Skeletal muscle cell (primary cell): Measurements from ENCODE around the gene SPNS1.
A peak's percentile ranks its signal among the peaks of the same experiment; 100 is the strongest.
"Not testable (repeated sequence)": the region's sequence is repeated elsewhere in the genome, so short reads cannot be mapped to it uniquely, and the experiment has no call there.

ENCODE experiments used
- DNase-seq: peaks from one replicate; pipeline ENCODE4 v3.0.0-alpha.2; 2010; ENCODE audit warnings: low read depth
- H3K4me3 ChIP-seq: 2 replicates; pipeline ENCODE4 v1.5.1; 2011; ENCODE audit warnings: low read depth, mild to moderate bottlenecking, control low read depth, low read length, moderate library complexity

Gene SPNS1

DNA sequence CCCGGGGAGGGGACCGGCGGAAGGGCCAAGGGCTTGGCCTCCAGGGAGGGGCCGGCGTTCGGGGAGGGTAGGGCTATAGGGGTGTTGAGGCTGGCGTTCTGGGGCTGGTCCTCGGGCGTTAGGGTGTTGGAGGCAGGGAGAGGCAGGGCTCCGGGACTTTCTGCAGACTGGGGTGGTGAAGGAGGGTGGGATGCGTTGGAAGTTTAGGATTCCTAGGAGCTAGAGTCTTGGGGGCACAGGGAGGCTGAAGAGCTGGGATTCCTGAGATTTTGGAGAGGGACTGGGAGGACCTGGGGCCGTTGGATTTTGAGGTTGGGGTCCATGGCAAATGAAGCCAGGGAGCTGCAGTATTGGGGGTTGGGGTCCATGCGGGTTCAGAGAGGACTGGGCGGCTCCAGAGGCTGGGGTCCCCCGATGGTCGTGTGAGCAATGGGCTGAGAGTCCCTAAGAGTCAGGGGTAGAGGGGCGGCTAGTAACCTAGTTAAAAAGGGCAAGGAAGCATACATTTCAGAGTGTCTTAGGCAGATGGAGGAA is 23.1 kb upstream of the SPNS1 start:
- no peak for DNase-seq
- H3K4me3 ChIP-seq, result peak overlapping the region; percentile 91

DNA sequence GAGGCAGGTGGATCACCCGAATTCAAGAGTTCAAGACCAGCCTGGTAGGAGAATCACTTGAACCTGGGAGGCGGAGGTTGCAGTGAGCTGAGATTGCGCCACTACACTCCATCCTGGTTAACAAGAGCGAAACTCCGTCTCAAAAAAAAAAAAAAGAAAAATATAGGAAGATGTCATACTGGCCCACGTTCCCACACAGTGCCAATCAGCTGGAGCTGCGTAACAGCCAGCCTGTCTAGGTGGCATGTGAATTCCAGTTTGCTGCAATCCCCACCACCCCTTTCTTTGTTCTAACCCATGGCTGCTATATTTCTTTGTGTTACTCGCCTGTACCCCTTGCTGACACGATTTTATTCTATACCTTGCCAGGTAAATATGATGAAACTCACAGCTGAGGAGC is 16.4 kb upstream of the SPNS1 start:
- no peak overlapping the region for H3K4me3 ChIP-seq
- DNase-seq, result no peak

DNA sequence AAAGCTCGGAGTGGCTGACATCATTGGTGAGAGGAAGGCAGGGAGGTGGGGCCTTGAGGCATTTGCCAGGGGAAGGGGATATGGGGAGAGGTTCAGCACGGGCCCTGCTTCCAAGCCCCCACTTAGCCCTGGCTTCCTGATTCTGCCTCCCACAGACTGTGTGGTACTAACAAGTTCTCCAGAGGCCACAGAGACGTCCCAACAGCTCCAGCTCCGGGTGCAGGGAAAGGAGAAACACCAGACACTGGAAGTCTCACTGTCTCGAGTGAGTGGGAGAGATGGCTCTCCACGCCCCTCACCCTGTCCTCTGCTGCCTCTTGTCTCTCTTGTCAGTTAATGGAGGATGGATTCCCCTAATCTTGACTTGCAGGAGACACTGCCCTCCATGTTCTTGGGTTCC is 15.7 kb upstream of the SPNS1 start:
- DNase-seq, result no peak
- no peak overlapping the region for H3K4me3 ChIP-seq

DNA sequence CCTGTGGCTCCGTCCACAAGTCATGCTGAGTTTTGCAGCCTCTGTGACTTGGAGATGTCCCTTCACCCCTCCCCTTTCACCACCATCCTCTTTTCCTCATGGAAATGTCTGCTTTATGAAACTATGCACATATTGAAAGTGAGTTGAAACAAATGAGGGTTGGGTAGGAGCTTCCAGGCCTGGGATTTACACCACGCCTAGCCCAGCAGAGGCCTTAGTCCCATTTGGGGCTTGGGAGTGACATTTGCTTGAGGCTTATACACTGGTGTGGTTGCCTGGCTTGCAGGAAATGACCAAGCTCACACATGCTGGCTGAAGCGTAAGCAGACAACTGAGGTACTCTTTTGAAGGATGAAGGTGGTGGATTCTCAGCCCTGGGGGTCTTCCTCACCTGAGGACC is 10.5 kb upstream of the SPNS1 start:
- H3K4me3 ChIP-seq, result no peak overlapping the region
- DNase-seq, result no peak

DNA sequence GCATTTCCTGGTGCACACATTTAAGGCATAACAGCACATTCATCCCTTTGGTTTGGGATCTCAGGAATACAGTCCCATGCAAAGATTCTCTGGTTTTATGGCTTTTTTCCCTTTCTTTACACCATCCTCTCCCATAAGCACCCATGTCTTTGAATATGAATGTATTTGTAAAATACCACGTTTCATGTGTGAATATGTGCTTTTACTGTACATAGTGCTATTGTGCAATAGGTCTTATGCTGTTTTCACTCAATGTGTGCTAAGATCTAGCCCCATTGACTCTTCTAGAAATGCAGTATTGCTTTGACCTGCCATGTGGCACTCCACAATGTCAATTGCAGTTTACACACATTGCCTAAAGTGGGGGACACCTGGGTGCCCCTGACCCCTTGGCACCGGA is 10.1 kb upstream of the SPNS1 start:
- DNase-seq, result no peak
- no peak overlapping the region for H3K4me3 ChIP-seq

DNA sequence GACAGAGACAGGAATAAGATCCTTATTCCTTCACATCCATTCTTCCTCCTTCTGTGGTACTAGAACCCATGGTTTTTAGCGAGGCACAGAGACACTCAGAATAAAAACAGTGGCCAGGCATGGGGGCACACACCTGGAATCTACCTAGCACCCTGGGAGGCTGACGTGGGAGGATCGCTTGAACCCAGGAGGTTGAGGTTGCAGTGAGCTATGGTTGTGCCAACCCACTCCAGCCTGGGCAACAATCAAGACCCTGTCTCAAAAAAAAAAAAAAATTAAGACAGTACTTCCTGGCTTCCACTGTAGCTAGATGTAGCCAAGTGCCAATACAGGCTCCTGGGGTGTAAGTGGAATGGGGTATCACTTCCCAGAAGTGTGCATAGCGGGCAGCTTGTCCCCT is 7.4 kb upstream of the SPNS1 start:
- no peak for DNase-seq

DNA sequence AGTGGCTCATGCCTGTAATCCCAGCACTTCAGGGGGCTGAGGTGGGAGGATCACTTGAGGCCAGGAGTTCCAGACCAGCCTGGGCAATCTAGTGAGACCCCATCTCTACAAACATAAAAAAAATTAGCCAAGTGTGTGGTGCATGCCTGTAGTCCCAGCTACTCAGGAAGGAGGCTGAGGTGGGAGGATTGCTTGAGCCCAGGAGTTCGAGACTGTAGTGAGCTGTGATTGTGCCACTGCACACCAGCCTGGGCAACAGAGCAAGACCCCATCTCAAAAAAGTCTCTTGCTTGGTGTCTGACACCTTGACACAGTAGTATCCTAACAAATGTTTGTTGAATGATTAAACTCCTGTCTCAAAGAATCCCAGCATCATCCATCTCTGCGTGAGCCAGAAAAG is 4.9 kb upstream of the SPNS1 start:
- DNase-seq, H3K4me3 ChIP-seq: not testable (repeated sequence)

More for the DNA sequence above, 7.4 kb upstream of the SPNS1 start:
- H3K4me3 ChIP-seq, result no peak overlapping the region

DNA sequence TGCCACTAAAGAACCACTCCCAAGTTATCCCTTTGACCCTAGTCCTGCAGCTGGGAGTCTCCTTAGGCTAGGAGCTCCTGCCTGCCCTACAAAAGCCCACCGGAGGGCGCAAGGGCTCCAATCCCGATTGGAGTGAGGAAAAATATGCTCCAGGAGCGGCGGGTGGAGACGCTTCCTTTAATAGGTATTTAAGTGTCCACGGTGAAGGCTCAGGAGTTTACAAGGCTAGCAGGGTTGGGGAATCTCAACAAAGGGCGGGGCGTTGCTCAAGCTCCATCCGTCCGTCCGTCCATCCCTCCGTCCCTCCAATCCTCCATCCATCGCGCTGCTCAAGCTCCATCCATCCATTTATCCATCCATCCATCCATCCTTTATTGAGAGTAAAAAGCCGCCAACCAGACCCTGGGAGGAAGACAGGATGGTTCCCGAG is 556 bp upstream of the SPNS1 start:
- peak; percentile 23 for DNase-seq
- peak overlapping the region; percentile 97 for H3K4me3 ChIP-seq

DNA sequence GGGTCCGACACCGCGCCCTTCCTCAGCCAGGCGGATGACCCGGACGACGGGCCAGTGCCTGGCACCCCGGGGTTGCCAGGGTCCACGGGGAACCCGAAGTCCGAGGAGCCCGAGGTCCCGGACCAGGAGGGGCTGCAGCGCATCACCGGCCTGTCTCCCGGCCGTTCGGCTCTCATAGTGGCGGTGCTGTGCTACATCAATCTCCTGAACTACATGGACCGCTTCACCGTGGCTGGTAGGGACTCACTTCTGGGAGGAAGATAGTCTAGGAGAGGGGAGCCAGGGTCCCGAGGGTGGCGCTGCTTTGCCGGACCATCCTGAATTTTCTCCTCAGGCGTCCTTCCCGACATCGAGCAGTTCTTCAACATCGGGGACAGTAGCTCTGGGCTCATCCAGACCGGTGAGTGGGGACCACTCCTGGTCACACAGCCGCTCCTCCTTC is 601 bp downstream of the SPNS1 start:
- peak overlapping the region; percentile 97 for H3K4me3 ChIP-seq
- DNase-seq, result no peak

DNA sequence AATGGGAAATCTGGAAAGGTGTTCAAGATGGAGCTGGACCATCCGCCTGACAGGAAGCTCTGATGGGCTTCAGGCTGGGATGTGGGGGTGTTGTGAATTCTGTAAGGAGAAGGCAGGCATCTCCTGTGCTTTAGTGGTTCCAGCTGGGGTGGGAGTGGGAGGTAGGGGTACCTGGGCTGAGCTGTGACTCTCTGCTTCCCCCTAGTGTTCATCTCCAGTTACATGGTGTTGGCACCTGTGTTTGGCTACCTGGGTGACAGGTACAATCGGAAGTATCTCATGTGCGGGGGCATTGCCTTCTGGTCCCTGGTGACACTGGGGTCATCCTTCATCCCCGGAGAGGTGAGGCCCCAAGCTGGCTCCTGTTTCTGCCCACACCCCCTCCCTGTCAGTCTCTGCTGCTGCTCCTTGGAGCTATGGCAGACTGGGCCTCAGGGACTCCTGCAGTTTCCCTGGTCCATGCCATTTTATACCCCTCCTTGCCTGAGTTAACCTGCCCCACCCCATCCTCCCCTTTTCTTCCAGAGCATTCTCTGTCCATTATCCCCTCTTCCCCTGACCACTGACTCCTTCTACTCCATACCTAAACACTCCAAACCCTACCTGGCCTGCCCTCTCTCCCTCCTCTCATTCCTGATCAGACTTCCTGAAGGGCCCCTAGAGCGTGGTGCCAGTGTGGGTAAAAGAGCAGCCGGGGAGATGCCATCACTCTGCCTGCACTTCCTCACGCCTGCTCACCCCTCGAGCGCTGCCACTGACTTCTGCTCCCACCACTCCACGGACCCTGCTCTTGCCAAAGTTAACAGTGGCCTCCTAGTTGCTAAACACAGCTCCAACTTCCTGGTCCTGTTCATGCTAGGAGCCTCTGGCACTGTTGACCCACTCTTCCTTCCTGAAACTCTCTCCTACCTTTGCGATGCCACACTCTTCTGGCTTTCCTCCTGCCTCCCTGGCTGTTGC is 3.4 kb downstream of the SPNS1 start:
- no peak for DNase-seq

DNA sequence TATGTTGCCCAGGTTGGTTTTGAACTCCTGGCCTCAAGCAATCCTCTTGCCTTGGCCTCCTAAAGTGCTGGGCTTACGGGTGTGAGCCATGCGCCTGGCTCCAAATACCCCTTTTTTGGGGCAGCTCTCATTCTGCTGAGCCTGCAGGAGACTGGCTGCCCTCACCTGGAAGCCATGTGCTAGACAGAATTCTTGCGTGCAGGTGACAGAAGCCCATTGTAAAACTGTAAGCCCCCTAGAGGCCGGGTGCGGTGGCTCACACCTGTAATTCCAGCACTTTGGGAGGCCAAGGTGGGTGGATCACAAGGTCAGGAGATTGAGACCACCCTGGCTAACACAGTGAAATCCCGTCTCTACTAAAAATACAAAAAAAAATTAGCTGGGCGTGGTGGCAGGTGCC is 5.8 kb downstream of the SPNS1 start:
- H3K4me3 ChIP-seq, DNase-seq: not testable (repeated sequence)

More for the DNA sequence above, 3.4 kb downstream of the SPNS1 start:
- H3K4me3 ChIP-seq, result no peak overlapping the region

DNA sequence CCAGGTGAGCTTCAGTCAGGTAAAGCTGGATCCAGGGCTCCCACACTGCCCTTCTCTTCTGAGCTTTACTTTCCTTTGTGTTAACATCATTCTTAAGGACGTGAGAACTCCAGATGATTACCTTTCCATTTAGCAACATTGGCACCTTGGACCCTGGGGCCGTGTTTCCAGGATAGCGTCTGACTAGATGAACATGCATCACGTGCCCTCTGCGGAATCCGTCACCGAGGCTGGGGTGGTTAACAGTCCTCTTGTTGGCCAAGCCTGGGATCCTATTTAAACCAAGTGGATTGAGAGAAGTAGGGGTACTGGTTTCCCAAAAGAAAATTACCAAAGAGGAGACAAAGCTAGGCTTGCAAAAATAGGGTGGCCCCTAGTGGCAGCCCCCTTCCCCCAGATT is 6.4 kb downstream of the SPNS1 start:
- no peak for DNase-seq
- H3K4me3 ChIP-seq, result no peak overlapping the region

DNA sequence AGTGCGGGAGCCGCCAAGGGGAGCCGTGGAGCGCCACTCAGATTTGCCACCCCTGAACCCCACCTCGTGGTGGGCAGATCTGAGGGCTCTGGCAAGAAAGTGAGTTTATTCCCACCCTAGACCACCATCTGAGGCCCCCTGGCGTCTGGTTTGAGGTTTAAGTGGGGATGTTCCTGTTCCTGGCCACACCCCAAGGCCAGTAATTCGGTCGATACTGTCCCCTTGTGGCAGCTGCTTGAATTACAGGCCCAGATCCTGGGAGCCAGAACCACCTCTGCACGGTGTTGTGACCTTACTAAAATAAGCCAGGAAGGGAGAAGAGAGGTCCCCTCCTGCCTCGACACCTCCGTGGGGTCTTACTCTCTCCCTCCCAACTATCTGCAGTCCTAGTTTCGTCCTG is 6.9 kb downstream of the SPNS1 start:
- H3K4me3 ChIP-seq, result no peak overlapping the region
- DNase-seq, result no peak

DNA sequence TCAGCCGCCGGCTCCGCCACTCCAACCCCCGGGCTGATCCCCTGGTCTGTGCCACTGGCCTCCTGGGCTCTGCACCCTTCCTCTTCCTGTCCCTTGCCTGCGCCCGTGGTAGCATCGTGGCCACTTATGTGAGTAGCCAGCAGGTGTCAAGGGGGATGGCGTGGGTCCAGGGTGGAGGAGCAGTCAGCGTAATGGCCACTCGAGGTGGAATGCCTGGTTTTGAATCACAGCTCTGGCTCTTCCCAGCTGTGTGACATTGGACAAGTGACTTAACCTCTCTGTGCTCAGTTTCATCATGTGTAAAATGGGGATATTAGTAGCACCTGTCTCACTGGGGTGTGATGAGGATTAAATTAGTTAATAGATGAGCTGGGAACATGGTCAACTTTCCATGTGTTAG is 7.8 kb downstream of the SPNS1 start:
- no peak for DNase-seq
- H3K4me3 ChIP-seq, result no peak overlapping the region

DNA sequence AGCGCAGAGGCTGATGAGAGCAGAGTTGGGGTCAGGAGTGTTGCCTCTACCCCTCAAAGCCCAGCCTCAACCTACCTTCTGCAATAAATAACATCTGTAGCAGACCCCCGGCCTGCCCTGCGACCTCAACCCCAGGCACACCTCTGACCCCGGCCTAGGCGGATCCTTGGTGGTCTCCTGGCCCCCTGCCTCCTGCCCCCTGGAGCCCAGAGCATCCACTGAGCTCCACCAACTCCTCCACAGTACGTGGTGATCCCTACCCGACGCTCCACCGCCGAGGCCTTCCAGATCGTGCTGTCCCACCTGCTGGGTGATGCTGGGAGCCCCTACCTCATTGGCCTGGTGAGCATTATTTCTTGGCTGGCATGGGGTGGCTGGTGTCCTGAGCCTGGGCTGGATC is 8.4 kb downstream of the SPNS1 start:
- no peak for DNase-seq
- no peak overlapping the region for H3K4me3 ChIP-seq

DNA sequence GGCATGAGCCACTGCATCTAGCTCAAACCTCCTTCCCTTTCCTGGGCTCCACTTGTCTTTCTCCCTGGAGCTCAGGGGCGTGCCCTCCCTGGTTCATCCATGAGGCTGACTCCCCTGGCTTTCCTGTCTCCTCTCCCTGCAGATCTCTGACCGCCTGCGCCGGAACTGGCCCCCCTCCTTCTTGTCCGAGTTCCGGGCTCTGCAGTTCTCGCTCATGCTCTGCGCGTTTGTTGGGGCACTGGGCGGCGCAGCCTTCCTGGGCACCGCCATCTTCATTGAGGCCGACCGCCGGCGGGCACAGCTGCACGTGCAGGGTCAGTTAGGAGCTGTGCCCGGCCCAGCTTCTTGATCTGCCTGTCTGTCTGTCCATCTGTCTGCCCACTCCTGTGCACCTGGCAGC is 9.1 kb downstream of the SPNS1 start:
- DNase-seq, result no peak
- H3K4me3 ChIP-seq, result no peak overlapping the region

DNA sequence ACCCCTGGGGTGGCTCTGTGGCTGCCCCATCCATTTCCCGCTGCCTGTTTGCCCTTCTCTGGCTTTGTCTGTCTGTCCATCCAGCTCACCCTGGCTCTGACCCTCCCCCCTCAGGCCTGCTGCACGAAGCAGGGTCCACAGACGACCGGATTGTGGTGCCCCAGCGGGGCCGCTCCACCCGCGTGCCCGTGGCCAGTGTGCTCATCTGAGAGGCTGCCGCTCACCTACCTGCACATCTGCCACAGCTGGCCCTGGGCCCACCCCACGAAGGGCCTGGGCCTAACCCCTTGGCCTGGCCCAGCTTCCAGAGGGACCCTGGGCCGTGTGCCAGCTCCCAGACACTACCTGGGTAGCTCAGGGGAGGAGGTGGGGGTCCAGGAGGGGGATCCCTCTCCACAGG is 9.5 kb downstream of the SPNS1 start:
- DNase-seq, result no peak
- H3K4me3 ChIP-seq, result no peak overlapping the region

DNA sequence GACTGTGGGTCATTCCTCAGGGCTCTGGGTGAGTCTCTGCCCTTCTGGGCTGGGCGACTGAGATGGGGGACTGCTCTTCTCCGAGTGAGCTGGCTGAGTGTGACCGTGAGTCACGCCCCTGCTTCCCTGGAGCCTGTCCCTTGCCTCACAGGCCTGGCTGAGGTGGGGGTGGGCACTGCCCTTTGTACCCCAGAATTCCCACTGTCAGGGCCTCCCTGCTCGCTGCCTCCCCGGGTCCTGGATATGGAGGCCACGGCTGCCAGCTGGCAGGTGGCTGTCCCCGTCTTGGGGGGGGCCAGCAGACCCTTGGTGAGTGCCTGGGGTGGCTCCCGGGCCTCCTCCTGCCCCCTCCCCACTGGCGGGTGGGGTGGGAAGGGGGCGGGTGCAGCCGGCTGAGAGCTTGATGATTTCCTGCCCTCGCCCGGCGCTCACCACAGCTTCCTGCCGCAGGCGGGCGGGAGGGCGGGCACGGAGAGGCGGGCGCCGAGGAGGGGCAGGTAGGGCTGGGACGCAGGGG is 10.1 kb downstream of the SPNS1 start, which contains the start of gene LAT:
TSS of gene LAT (plus strand) at position 434 of the 517 bp plus-strand sequence. CDS start 366 bp downstream, outside the sequence.
- DNase-seq, result no peak
- H3K4me3 ChIP-seq, result no peak within 1 kb of the TSS

DNA sequence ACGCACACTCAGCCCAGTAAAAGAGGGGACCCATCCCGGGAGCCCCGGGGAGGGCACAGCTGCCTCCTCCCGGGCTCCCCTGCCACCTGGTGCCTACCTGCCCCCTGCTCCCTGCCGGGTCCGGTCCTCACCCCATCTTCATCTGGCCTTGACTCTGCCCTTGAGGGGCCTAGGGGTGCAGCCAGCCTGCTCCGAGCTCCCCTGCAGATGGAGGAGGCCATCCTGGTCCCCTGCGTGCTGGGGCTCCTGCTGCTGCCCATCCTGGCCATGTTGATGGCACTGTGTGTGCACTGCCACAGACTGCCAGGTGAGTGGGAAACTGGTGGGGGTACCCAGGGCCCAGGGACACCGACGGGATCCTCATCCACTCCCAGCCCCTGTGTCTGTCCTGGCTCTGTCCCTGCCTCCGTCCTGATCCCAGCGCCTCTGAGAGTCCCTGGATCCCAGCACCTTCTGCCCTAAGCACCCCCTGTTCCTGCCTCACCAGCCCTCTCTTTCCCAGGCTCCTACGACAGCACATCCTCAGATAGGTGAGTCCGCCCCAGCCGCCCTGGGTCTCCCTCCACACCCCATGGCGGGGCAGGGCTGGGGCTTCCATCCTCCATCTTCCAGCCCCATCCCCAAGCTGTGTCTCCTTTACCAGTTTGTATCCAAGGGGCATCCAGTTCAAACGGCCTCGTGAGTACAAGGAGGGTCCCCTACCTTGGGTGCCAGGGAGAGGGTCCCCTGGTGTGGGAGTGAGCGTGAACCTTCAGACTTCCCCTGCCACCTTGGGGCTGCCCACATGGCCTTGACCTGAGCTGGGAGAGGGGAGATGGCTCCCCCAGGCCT is 10.8 kb downstream of the SPNS1 start:
- no peak overlapping the region for H3K4me3 ChIP-seq

DNA sequence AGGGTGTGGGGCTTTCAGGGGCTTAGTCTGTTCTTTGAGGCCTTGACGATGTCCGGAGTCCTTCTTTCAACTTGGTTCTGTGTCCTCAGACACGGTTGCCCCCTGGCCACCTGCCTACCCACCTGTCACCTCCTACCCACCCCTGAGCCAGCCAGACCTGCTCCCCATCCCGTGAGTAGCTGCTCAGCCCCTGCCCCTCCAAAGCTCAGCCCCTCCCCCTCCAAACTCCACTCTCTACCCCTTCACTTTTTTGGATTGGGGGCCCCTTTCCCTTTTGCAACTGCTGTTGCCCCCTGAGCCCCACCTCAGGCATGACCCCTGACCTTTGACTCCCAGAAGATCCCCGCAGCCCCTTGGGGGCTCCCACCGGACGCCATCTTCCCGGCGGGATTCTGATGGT is 11.5 kb downstream of the SPNS1 start:
- H3K4me3 ChIP-seq, result no peak overlapping the region
- DNase-seq, result no peak

More for the DNA sequence above, 10.8 kb downstream of the SPNS1 start:
- DNase-seq, result no peak
